Muscle of leg (tissue), 11 donors: Measurements from ENCODE around the gene GAREM1. TPM values are rescaled to one million over a fixed set of nuclear protein-coding genes. Genes with fewer than 3 reads are reported as not detected.
"Not testable (repeated sequence)": the region's sequence is repeated elsewhere in the genome, so short reads cannot be mapped to it uniquely, and the experiment has no call there.

Experiments used
- DNase-seq: peaks from one replicate; pipeline ENCODE4 v3.0.0; 2013
- H3K27ac ChIP-seq: one replicate; pipeline ENCODE4 v1.5.1; 2013; ENCODE audit warnings: mild to moderate bottlenecking, low read length, control low read depth
- H3K27me3 ChIP-seq: one replicate; pipeline ENCODE4 v1.6.1; 2013; ENCODE audit warnings: low read length; ENCODE audit not compliant: control insufficient read depth, insufficient read depth
- H3K36me3 ChIP-seq: one replicate; pipeline ENCODE4 v1.6.1; 2013; ENCODE audit warnings: low read length; ENCODE audit not compliant: control insufficient read depth, insufficient read depth
- H3K4me1 ChIP-seq: one replicate; pipeline ENCODE4 v1.6.1; 2013; ENCODE audit warnings: low read length; ENCODE audit not compliant: control insufficient read depth, insufficient read depth
- H3K4me3 ChIP-seq: one replicate; pipeline ENCODE4 v1.5.1; 2013; ENCODE audit warnings: low read length, control low read depth
- H3K9me3 ChIP-seq: replicated peaks from 2 replicates; pipeline ENCODE4 v1.6.1; 2013; ENCODE audit warnings: low read depth, low read length; ENCODE audit not compliant: control insufficient read depth
- WGBS: methylation state at CpG from one replicate; pipeline ENCODE4 v1.1.5; 2013; ENCODE audit warnings: missing lambda C conversion rate; ENCODE audit not compliant: insufficient coverage; 5-methylcytosine and 5-hydroxymethylcytosine counted together
- polyA plus RNA-seq, 8 donors: library from polyadenylated mRNA; unstranded; fragments of 120-200 nt; gene quantifications; one replicate each; pipeline versions ENCODE4 v1.2.1 to v1.2.3, GENCODE V29; 2013; ENCODE audit warnings: inconsistent platforms in 1 of 8, low replicate concordance in 1 of 8; ENCODE audit not compliant: insufficient read length in 8 of 8, insufficient read depth in 1 of 8
- total RNA-seq: library from RNA; stranded (reverse); fragments of 120-200 nt; gene quantifications from one replicate; pipeline ENCODE4 v1.2.4, GENCODE V29; 2013

GAREM1 gene
- total and polyA plus RNA-seq, 9 donors: 7.4 to 13.4 (median 8.5) TPM

- H3K36me3 ChIP-seq: no peaks in the 10 kb centered on the region
- no peaks in the 10 kb centered on the region for H3K4me1 ChIP-seq
- DNase-seq: no peak
- no peak overlapping the region for H3K4me3 ChIP-seq
- no peaks in the 10 kb centered on the region for H3K9me3 ChIP-seq
- H3K27ac ChIP-seq: no peak overlapping the region
- H3K27me3 ChIP-seq: no peaks in the 10 kb centered on the region
- 83% methylated on average over 2 of the region's 8 CpGs for WGBS
These were observed 112.6 kb downstream of the GAREM1 start for GRCh38 chr18:32358075-32358474.

GRCh38 chr18:32355896-32356295, 114.8 kb downstream of the GAREM1 start:
- WGBS: no CpG with 5 or more reads among the region's 1 CpG
- no peak for DNase-seq
- no peak overlapping the region for H3K4me3 ChIP-seq
- no peaks in the 10 kb centered on the region for H3K9me3 ChIP-seq
- H3K27ac ChIP-seq: no peak overlapping the region
- H3K27me3 ChIP-seq: no peaks in the 10 kb centered on the region
- no peaks in the 10 kb centered on the region for H3K4me1 ChIP-seq
- no peaks in the 10 kb centered on the region for H3K36me3 ChIP-seq

GRCh38 chr18:32354518-32354917, 116.2 kb downstream of the GAREM1 start:
- H3K27me3 ChIP-seq: no peaks in the 10 kb centered on the region
- H3K27ac ChIP-seq: no peak overlapping the region
- no peak overlapping the region for H3K4me3 ChIP-seq
- no peak for DNase-seq
- H3K9me3 ChIP-seq: no peaks in the 10 kb centered on the region
- no peaks in the 10 kb centered on the region for H3K36me3 ChIP-seq
- no peaks in the 10 kb centered on the region for H3K4me1 ChIP-seq
- WGBS: 87% methylated on average over 3 of the region's 5 CpGs

- H3K36me3 ChIP-seq: no peaks in the 10 kb centered on the region
- no peaks in the 10 kb centered on the region for H3K4me1 ChIP-seq
- DNase-seq: no peak
- WGBS: no CpG with 5 or more reads among the region's 1 CpG
- H3K27me3 ChIP-seq: no peaks in the 10 kb centered on the region
- H3K27ac ChIP-seq: no peak overlapping the region
- H3K4me3 ChIP-seq: no peak overlapping the region
- H3K9me3 ChIP-seq: no peaks in the 10 kb centered on the region
These were observed 117.4 kb downstream of the GAREM1 start for GRCh38 chr18:32353257-32353656.

GRCh38 chr18:32351032-32351431, 119.7 kb downstream of the GAREM1 start:
- Histone ChIP-seq H3K27me3 (no peaks in the 10 kb centered on the region), H3K36me3 (no peaks in the 10 kb centered on the region), H3K9me3 (no peaks in the 10 kb centered on the region), H3K4me1 (no peaks in the 10 kb centered on the region), H3K27ac (peak overlapping the region; percentile 92), H3K4me3 (no peak overlapping the region)
- DNase-seq: no peak
- WGBS: no CpG with 5 or more reads among the region's 1 CpG

- H3K36me3 ChIP-seq: no peaks in the 10 kb centered on the region
- no peaks in the 10 kb centered on the region for H3K9me3 ChIP-seq
- H3K4me1 ChIP-seq: no peaks in the 10 kb centered on the region
- 0% methylated on average over 1 of the region's 4 CpGs for WGBS
- peak overlapping the region; percentile 8 for H3K4me3 ChIP-seq
- H3K27me3 ChIP-seq: no peaks in the 10 kb centered on the region
- peak; percentile 98 for DNase-seq
- H3K27ac ChIP-seq: peak overlapping the region; percentile 92
These were observed 120.8 kb downstream of the GAREM1 start for GRCh38 chr18:32349728-32350395.

- Histone ChIP-seq H3K9me3 (no peaks in the 10 kb centered on the region), H3K27ac (peak overlapping the region; percentile 60), H3K36me3 (no peaks in the 10 kb centered on the region), H3K27me3 (no peaks in the 10 kb centered on the region), H3K4me3 (no peak overlapping the region), H3K4me1 (peaks cover 5% of the 10 kb centered on the region)
- no CpG with 5 or more reads among the region's 4 CpGs for WGBS
- DNase-seq: peak; percentile 66
These were observed 124.0 kb downstream of the GAREM1 start for GRCh38 chr18:32346671-32347070.

GRCh38 chr18:32343634-32344033, 127.0 kb downstream of the GAREM1 start:
- peaks cover 5% of the 10 kb centered on the region for H3K4me1 ChIP-seq
- H3K36me3 ChIP-seq: no peaks in the 10 kb centered on the region
- no peak overlapping the region for H3K27ac ChIP-seq
- peak; percentile 62 for DNase-seq
- no peaks in the 10 kb centered on the region for H3K27me3 ChIP-seq
- H3K9me3 ChIP-seq: no peaks in the 10 kb centered on the region
- H3K4me3 ChIP-seq: no peak overlapping the region
- 66% methylated on average over 3 of the region's 3 CpGs for WGBS

GRCh38 chr18:32341112-32341511, 129.6 kb downstream of the GAREM1 start:
- H3K9me3 ChIP-seq, H3K4me3 ChIP-seq, DNase-seq, H3K27me3 ChIP-seq, H3K4me1 ChIP-seq, H3K36me3 ChIP-seq, H3K27ac ChIP-seq: not testable (repeated sequence)
- no CpG with 5 or more reads among the region's 3 CpGs for WGBS

- H3K9me3 ChIP-seq: no peaks in the 10 kb centered on the region
- H3K27ac ChIP-seq: no peak overlapping the region
- DNase-seq: no peak
- no peaks in the 10 kb centered on the region for H3K36me3 ChIP-seq
- no peaks in the 10 kb centered on the region for H3K27me3 ChIP-seq
- H3K4me3 ChIP-seq: no peak overlapping the region
- WGBS: 100% methylated on average over 1 of the region's 2 CpGs
- H3K4me1 ChIP-seq: peaks cover 5% of the 10 kb centered on the region
These were observed 131.6 kb downstream of the GAREM1 start for GRCh38 chr18:32339045-32339444.

GRCh38 chr18:32337821-32338220, 132.9 kb downstream of the GAREM1 start:
- no peak overlapping the region for H3K4me3 ChIP-seq
- no peaks in the 10 kb centered on the region for H3K36me3 ChIP-seq
- H3K9me3 ChIP-seq: no peaks in the 10 kb centered on the region
- H3K27ac ChIP-seq: no peak overlapping the region
- H3K27me3 ChIP-seq: no peaks in the 10 kb centered on the region
- DNase-seq: no peak
- 100% methylated on average over 3 of the region's 8 CpGs for whole genome bisulfite sequencing
- H3K4me1 ChIP-seq: no peaks in the 10 kb centered on the region
